ENCODE measurements around the gene NOP14.

DNA sequence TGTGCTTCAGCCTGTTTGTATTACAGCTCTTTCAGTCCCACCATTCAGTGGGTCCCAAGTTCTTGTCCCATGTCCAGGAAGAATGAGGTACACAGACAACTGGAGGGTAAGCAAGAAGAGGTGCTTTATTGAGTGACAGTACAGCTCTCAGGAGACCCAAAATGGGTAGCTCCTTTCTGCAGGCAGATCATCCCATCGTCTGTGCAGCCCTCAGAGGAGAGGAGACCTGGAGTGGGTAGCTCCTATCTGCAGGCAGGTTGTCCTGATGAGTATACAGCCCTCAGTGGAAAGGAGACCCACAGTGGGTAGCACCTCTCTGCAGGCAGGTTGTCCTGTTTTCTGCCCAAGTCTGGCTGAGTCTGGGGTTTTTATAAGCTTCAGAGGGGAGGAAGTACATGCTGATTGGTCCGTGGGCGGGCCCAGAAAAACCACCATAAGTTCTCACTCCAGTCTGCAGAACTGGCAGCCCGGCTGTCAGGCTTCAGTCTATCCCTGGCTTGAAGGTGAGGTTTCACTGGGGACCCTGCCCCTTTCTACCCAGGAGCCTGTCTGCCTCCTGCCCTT, 18.1 kb upstream of the NOP14 start:
- TF ChIP-seq, protein P1, sequence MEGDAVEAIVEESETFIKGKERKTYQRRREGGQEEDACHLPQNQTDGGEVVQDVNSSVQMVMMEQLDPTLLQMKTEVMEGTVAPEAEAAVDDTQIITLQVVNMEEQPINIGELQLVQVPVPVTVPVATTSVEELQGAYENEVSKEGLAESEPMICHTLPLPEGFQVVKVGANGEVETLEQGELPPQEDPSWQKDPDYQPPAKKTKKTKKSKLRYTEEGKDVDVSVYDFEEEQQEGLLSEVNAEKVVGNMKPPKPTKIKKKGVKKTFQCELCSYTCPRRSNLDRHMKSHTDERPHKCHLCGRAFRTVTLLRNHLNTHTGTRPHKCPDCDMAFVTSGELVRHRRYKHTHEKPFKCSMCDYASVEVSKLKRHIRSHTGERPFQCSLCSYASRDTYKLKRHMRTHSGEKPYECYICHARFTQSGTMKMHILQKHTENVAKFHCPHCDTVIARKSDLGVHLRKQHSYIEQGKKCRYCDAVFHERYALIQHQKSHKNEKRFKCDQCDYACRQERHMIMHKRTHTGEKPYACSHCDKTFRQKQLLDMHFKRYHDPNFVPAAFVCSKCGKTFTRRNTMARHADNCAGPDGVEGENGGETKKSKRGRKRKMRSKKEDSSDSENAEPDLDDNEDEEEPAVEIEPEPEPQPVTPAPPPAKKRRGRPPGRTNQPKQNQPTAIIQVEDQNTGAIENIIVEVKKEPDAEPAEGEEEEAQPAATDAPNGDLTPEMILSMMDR (IDR thresholded peaks at IDR 0.05): no peak
- TF ChIP-seq POLR2A (IDR thresholded peaks at IDR 0.05): no peak
